ENCODE data around the gene NPEPL1.

GRCh38 chr20:58660855-58661597, 31.6 kb upstream of the NPEPL1 start:
- TF ChIP-seq ZNF274 (IDR thresholded peaks at IDR 0.05; ENCODE audit: low read depth, low read length) (no peak), SUZ12 (IDR thresholded peaks at IDR 0.05; ENCODE audit: extremely low read depth, insufficient read depth, insufficient read length) (no peak), YY1 (IDR thresholded peaks at IDR 0.05; ENCODE audit: insufficient read depth, insufficient read length) (no peak)
